HepG2 (cell line): Measurements from ENCODE around the gene KCNK10. TPM values are rescaled to one million over a fixed set of nuclear protein-coding genes. Genes with fewer than 3 reads are reported as not detected.

Experiments used
- ATAC-seq: fragments of 200-7000 bp; cut with Tn5 transposase; 3 replicates; pipeline ENCODE4 v1.9.1; 2020; ENCODE audit warnings: mild to moderate bottlenecking, moderate library complexity
- BruUV-seq: library from RNA; stranded (reverse); fragments of 400-500 nt; replicated peaks from 2 replicates; lab custom pipeline; 2021; lab: Mats Ljungman, UMichigan
- CTCF ChIA-PET: fragments of 300-600 bp; formaldehyde crosslinking; extraction: SDS; loops from one replicate; lab custom pipeline; 2021; ENCODE audit warnings: low total read pairs, inconsistent platforms, low intra/inter-chr PET ratio; lab: Yijun Ruan, JAX
- POLR2A ChIA-PET: fragments of 350-600 bp; sonication (Branson Sonifier 250); formaldehyde crosslinking; loops from one replicate; lab custom pipeline; 2020; ENCODE audit warnings: antibody characterized with exemption, inconsistent platforms; lab: Yijun Ruan, JAX
- DNase-seq: peaks from one replicate; pipeline ENCODE4 v3.0.0-alpha.2; 2015; ENCODE audit warnings: low spot score
- FAIRE-seq: peaks from 3 replicates; lab custom pipeline; 2011; peaks lifted over from hg19 to GRCh38; lab: Jason Lieb, UNC
- H2AFZ ChIP-seq: one replicate; pipeline ENCODE4 v1.6.1; 2011; ENCODE audit warnings: low read length, inconsistent platforms
- H3K27ac ChIP-seq: fragments of 300-600 bp; 3 replicates; pipeline ENCODE4 v1.8.0; 2011; ENCODE audit warnings: mixed run types, mild to moderate bottlenecking, mixed read lengths, low read length, inconsistent platforms; ENCODE audit not compliant: insufficient read depth; ENCODE audit errors: extremely low read length
- H3K27me3 ChIP-seq, 2 experiments: fragments of 200-600 bp in 1 of 2; 2 replicates in 1 of 2; 3 replicates in 1 of 2; pipeline versions ENCODE4 v1.6.0 to v1.8.0; 2011; ENCODE audit warnings: low read length in 2 of 2, mild to moderate bottlenecking in 2 of 2, moderate library complexity in 2 of 2, inconsistent platforms in 1 of 2; ENCODE audit not compliant: insufficient read depth in 2 of 2, control insufficient read depth in 1 of 2
- H3K36me3 ChIP-seq, 2 experiments: fragments of 200-600 bp in 1 of 2; replicated peaks in 1 of 2; 2 replicates in 1 of 2; 3 replicates in 1 of 2; pipeline versions ENCODE4 v1.5.1 to v1.8.0; 2011; ENCODE audit warnings: low read length in 2 of 2, inconsistent platforms in 1 of 2; ENCODE audit not compliant: insufficient read depth in 2 of 2, control insufficient read depth in 1 of 2
- H3K4me1 ChIP-seq: 2 replicates; pipeline ENCODE4 v1.5.1; 2012; ENCODE audit warnings: low read length, inconsistent platforms; ENCODE audit not compliant: insufficient read depth
- H3K4me2 ChIP-seq: 2 replicates; pipeline ENCODE4 v1.6.0; 2011; ENCODE audit warnings: low read depth, low read length, inconsistent platforms
- H3K4me3 ChIP-seq, 3 experiments: fragments of 200-600 bp in 1 of 3; sonication (generic), shearing (Covaris generic) in 1 of 3; replicated peaks in 1 of 3; 2 replicates each; pipeline ENCODE4 v1.5.1; 2011 to 2016; ENCODE audit warnings: low read length in 3 of 3, inconsistent platforms in 2 of 3, low read depth in 2 of 3, mild to moderate bottlenecking in 2 of 3, control low read depth in 1 of 3, mixed read lengths in 1 of 3; ENCODE audit not compliant: insufficient read depth in 1 of 3
- H3K79me2 ChIP-seq: one replicate; pipeline ENCODE4 v1.6.1; 2011; ENCODE audit warnings: low read length, inconsistent platforms; ENCODE audit not compliant: insufficient read depth
- H3K9ac ChIP-seq: 2 replicates; pipeline ENCODE4 v1.6.0; 2011; ENCODE audit warnings: mild to moderate bottlenecking, low read depth, low read length, inconsistent platforms; ENCODE audit not compliant: insufficient read depth
- H3K9me3 ChIP-seq: 2 replicates; pipeline ENCODE4 v1.5.1; 2012; ENCODE audit warnings: mild to moderate bottlenecking, low read length
- H4K20me1 ChIP-seq: 2 replicates; pipeline ENCODE4 v1.6.0; 2011; ENCODE audit warnings: inconsistent platforms, mild to moderate bottlenecking, low read length, moderate library complexity; ENCODE audit not compliant: insufficient read depth
- AKAP8 ChIP-seq: sonication (generic); formaldehyde crosslinking; IDR thresholded peaks from 2 replicates; pipeline ENCODE4 v1.5.1; 2020; ENCODE audit warnings: mild to moderate bottlenecking, missing genetic modification reagents
- HMGXB4 ChIP-seq, 2 experiments: sonication (generic) in 1 of 2; formaldehyde crosslinking in 1 of 2; IDR thresholded peaks; 2 replicates each; pipeline versions ENCODE4 v1.4.0 to v1.6.1; 2018 to 2020; ENCODE audit warnings: missing genetic modification reagents in 2 of 2, borderline replicate concordance in 1 of 2, low read depth in 1 of 2, mild to moderate bottlenecking in 1 of 2, missing biosample characterization in 1 of 2
- NR0B2 ChIP-seq: sonication (generic); formaldehyde crosslinking; IDR thresholded peaks from 2 replicates; pipeline ENCODE4 v1.4.0; 2020; ENCODE audit warnings: mild to moderate bottlenecking, missing genetic modification reagents
- NRL ChIP-seq: sonication (generic); formaldehyde crosslinking; IDR thresholded peaks from 2 replicates; pipeline ENCODE4 v1.5.0; 2020; ENCODE audit warnings: missing genetic modification reagents, mild to moderate bottlenecking, moderate library complexity, borderline replicate concordance
- USF2 ChIP-seq, 2 experiments: sonication (generic) in 1 of 2; formaldehyde crosslinking in 1 of 2; IDR thresholded peaks; 2 replicates each; pipeline versions ENCODE4 v1.5.1 to v1.6.1; 2011 to 2020; ENCODE audit warnings: borderline replicate concordance in 1 of 2, low read depth in 1 of 2, low read length in 1 of 2, mild to moderate bottlenecking in 1 of 2, missing genetic modification reagents in 1 of 2, moderate library complexity in 1 of 2
- ZBTB42 ChIP-seq: sonication (generic); formaldehyde crosslinking; IDR thresholded peaks from 2 replicates; pipeline ENCODE4 v1.5.0; 2020; ENCODE audit warnings: mild to moderate bottlenecking, missing genetic modification reagents
- ZNF468 ChIP-seq: sonication (generic); formaldehyde crosslinking; IDR thresholded peaks from 2 replicates; pipeline ENCODE4 v1.8.0; 2022; ENCODE audit warnings: mild to moderate bottlenecking, moderate library complexity, missing genetic modification reagents
- ZNF782 ChIP-seq: sonication (generic); formaldehyde crosslinking; IDR thresholded peaks from 2 replicates; pipeline ENCODE4 v1.4.0; 2020; ENCODE audit warnings: missing genetic modification reagents, mild to moderate bottlenecking, borderline replicate concordance
- WGBS: methylation state at CpG from one replicate; pipeline ENCODE4 v1.1.6; 2017; ENCODE audit warnings: low lambda C conversion rate; 5-methylcytosine and 5-hydroxymethylcytosine counted together
- in situ Hi-C: cut with HindIII; loops from 2 replicates; pipeline ENCODE4 v1.10.0; 2017; ENCODE audit warnings: low pct_unique_long_range_greater_than_20kb; ENCODE audit not compliant: extremely low pct_ligation_motif_present
- intact Hi-C: fragments of 100-400 bp; cut with micrococcal nuclease; formaldehyde crosslinking; loops from one replicate; pipeline ENCODE4 v1.10.0; 2022; ENCODE audit not compliant: unreplicated experiment
- polyA plus RNA-seq, 8 experiments: library from polyadenylated mRNA; depleted of rRNA in 3 of 8; stranded (reverse) in 7 of 8; unstranded in 1 of 8; fragments of >200 nt; fragmentation: Illumina TruSeq in 4 of 8; extraction: Trizol in 4 of 8; gene quantifications; 2 replicates each; pipeline versions ENCODE4 v1.2.1 to v1.2.3, GENCODE V29; 2011 to 2016; ENCODE audit warnings: low read depth in 4 of 8, missing spikeins in 1 of 8, mixed read lengths in 1 of 8; ENCODE audit not compliant: insufficient read depth in 1 of 8
- total RNA-seq, 5 experiments: library from RNA; depleted of rRNA; stranded (reverse); fragments of >200 nt; fragmentation: Illumina TruSeq; extraction: Trizol; gene quantifications; 2 replicates each; pipeline ENCODE4 v1.2.3, GENCODE V29; 2016; ENCODE audit warnings: low read depth in 1 of 5
- TF ChIP-seq, protein P1 (sequence below): sonication (generic); formaldehyde crosslinking; IDR thresholded peaks from 2 replicates; pipeline ENCODE4 v1.4.0; 2020; ENCODE audit warnings: mild to moderate bottlenecking, missing genetic modification reagents
- TF ChIP-seq, protein P2 (sequence below): sonication (generic); formaldehyde crosslinking; IDR thresholded peaks from 2 replicates; pipeline ENCODE4 v1.4.0; 2020; ENCODE audit warnings: mild to moderate bottlenecking, low read depth, missing genetic modification reagents
- TF ChIP-seq, protein P3 (sequence below): IDR thresholded peaks from 2 replicates; pipeline ENCODE4 v1.6.1; 2016
- TF ChIP-seq, protein P4 (sequence below): IDR thresholded peaks from 2 replicates; pipeline ENCODE4 v1.6.1; 2016; ENCODE audit warnings: low read depth

The KCNK10 gene
- total and polyA plus RNA-seq, 2 of the 13 experiments (the other 11 are each of a cell fraction or from before 2014, with no cell fraction given) = not detected

- Histone ChIP-seq H3K27ac (no peak overlapping the region), H3K4me2 (no peak overlapping the region), H3K9ac (no peak overlapping the region), H3K9me3 (no peaks in the 10 kb centered on the region), H3K36me3 (no peaks in the 10 kb centered on the region), H3K4me3 (no peak overlapping the region), H3K4me1 (no peaks in the 10 kb centered on the region), H3K27me3 (peaks cover 0 to 20% of the 10 kb centered on the region in 2 experiments; a peak in 3 of 5 replicates), H4K20me1 (no peaks in the 10 kb centered on the region), H3K79me2 (no peaks in the 10 kb centered on the region), H2AFZ (no peak overlapping the region)
- ATAC-seq (no peak), DNase-seq (no peak), FAIRE-seq (no peak)
- no TSS peak for BruUV-seq
- ChIA-PET CTCF (no interaction called here), POLR2A (no interaction called here)
- in situ Hi-C loops (no loop called here), intact Hi-C loops (no loop called here)
- 25% methylated on average over 4 of the region's 4 CpGs for WGBS
- TF ChIP-seq NRL (CRISPR knock-in tag) (no peak), ZNF468 (CRISPR knock-in tag) (no peak), AKAP8 (CRISPR knock-in tag) (no peak), ZBTB42 (CRISPR knock-in tag) (no peak), HMGXB4 (CRISPR knock-in tag; IDR thresholded peaks at IDR 0.05; ENCODE audit: borderline replicate concordance in 1 of 2, low read depth in 1 of 2) (no peak), NR0B2 (CRISPR knock-in tag) (no peak), USF2 (IDR thresholded peaks at IDR 0.05; ENCODE audit: low read depth, low read length) (no peak), USF2 (CRISPR knock-in tag; IDR thresholded peaks at IDR 0.05; ENCODE audit: borderline replicate concordance) (no peak), ZNF782 (CRISPR knock-in tag) (no peak)
- TF ChIP-seq, protein P1, sequence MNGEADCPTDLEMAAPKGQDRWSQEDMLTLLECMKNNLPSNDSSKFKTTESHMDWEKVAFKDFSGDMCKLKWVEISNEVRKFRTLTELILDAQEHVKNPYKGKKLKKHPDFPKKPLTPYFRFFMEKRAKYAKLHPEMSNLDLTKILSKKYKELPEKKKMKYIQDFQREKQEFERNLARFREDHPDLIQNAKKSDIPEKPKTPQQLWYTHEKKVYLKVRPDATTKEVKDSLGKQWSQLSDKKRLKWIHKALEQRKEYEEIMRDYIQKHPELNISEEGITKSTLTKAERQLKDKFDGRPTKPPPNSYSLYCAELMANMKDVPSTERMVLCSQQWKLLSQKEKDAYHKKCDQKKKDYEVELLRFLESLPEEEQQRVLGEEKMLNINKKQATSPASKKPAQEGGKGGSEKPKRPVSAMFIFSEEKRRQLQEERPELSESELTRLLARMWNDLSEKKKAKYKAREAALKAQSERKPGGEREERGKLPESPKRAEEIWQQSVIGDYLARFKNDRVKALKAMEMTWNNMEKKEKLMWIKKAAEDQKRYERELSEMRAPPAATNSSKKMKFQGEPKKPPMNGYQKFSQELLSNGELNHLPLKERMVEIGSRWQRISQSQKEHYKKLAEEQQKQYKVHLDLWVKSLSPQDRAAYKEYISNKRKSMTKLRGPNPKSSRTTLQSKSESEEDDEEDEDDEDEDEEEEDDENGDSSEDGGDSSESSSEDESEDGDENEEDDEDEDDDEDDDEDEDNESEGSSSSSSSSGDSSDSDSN (CRISPR knock-in tag) = no peak
- TF ChIP-seq, protein P2, sequence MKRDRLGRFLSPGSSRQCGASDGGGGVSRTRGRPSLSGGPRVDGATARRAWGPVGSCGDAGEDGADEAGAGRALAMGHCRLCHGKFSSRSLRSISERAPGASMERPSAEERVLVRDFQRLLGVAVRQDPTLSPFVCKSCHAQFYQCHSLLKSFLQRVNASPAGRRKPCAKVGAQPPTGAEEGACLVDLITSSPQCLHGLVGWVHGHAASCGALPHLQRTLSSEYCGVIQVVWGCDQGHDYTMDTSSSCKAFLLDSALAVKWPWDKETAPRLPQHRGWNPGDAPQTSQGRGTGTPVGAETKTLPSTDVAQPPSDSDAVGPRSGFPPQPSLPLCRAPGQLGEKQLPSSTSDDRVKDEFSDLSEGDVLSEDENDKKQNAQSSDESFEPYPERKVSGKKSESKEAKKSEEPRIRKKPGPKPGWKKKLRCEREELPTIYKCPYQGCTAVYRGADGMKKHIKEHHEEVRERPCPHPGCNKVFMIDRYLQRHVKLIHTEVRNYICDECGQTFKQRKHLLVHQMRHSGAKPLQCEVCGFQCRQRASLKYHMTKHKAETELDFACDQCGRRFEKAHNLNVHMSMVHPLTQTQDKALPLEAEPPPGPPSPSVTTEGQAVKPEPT = no peak
- TF ChIP-seq, protein P3, sequence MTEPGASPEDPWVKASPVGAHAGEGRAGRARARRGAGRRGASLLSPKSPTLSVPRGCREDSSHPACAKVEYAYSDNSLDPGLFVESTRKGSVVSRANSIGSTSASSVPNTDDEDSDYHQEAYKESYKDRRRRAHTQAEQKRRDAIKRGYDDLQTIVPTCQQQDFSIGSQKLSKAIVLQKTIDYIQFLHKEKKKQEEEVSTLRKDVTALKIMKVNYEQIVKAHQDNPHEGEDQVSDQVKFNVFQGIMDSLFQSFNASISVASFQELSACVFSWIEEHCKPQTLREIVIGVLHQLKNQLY (CRISPR knock-in tag) = no peak
- TF ChIP-seq, protein P4, sequence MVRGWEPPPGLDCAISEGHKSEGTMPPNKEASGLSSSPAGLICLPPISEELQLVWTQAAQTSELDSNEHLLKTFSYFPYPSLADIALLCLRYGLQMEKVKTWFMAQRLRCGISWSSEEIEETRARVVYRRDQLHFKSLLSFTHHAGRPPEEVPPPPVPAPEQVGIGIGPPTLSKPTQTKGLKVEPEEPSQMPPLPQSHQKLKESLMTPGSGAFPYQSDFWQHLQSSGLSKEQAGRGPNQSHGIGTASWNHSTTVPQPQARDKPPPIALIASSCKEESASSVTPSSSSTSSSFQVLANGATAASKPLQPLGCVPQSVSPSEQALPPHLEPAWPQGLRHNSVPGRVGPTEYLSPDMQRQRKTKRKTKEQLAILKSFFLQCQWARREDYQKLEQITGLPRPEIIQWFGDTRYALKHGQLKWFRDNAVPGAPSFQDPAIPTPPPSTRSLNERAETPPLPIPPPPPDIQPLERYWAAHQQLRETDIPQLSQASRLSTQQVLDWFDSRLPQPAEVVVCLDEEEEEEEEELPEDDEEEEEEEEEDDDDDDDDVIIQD (CRISPR knock-in tag) = no peak
Observed at GRCh38 chr14:88258021-88258420, 65.0 kb downstream of the KCNK10 start.
